CD14-positive monocyte (primary cell): ENCODE data around the gene PDCL3. TPM values are rescaled to one million over a fixed set of nuclear protein-coding genes. Genes with fewer than 3 reads are reported as not detected.

Source experiments
- DNase-seq, 3 donors: peaks; one replicate each; pipeline ENCODE4 v3.0.0-alpha.2; 2011 to 2022
- H2AFZ ChIP-seq: 2 replicates; pipeline ENCODE4 v1.6.0; 2012; ENCODE audit warnings: mild to moderate bottlenecking, low read depth, low read length, inconsistent platforms; ENCODE audit not compliant: insufficient read depth, poor library complexity, severe bottlenecking
- H3K27ac ChIP-seq, 2 donors: 1 replicate in 1 of 2; 2 replicates in 1 of 2; pipeline ENCODE4 v1.5.1; 2012 to 2013; ENCODE audit warnings: low read length in 2 of 2, control low read depth in 1 of 2, inconsistent platforms in 1 of 2, low read depth in 1 of 2, mild to moderate bottlenecking in 1 of 2
- H3K27me3 ChIP-seq, 2 donors: one replicate each; pipeline versions ENCODE4 v1.6.0 to v1.6.1; 2011 to 2013; ENCODE audit warnings: low read length in 2 of 2; ENCODE audit not compliant: control insufficient read depth in 2 of 2, insufficient read depth in 2 of 2
- H3K36me3 ChIP-seq, 2 donors: replicated peaks in 1 of 2; 1 replicate in 1 of 2; 2 replicates in 1 of 2; pipeline versions ENCODE4 v1.5.1 to v1.6.1; 2012 to 2013; ENCODE audit warnings: low read length in 2 of 2, control low read depth in 1 of 2, inconsistent platforms in 1 of 2, mild to moderate bottlenecking in 1 of 2; ENCODE audit not compliant: insufficient read depth in 2 of 2, control insufficient read depth in 1 of 2
- H3K4me1 ChIP-seq, 2 donors: 1 replicate in 1 of 2; 2 replicates in 1 of 2; pipeline versions ENCODE4 v1.5.1 to v1.6.1; 2012 to 2013; ENCODE audit warnings: low read length in 2 of 2, control low read depth in 1 of 2, inconsistent platforms in 1 of 2, mild to moderate bottlenecking in 1 of 2, moderate library complexity in 1 of 2; ENCODE audit not compliant: insufficient read depth in 2 of 2, control insufficient read depth in 1 of 2
- H3K4me2 ChIP-seq: replicated peaks from 2 replicates; pipeline ENCODE3; 2012; ENCODE audit warnings: low read length, moderate library complexity, mild to moderate bottlenecking; ENCODE audit not compliant: poor library complexity, severe bottlenecking; ENCODE audit errors: extremely low read depth
- H3K4me3 ChIP-seq, 3 experiments: fragments of 200-600 bp in 1 of 3; sonication (generic) in 1 of 3; replicated peaks in 1 of 3; 1 replicate in 2 of 3; 2 replicates in 1 of 3; pipeline ENCODE4 v1.5.1; 2011 to 2013; ENCODE audit warnings: low read length in 3 of 3, mild to moderate bottlenecking in 3 of 3, control low read depth in 2 of 3, low read depth in 2 of 3, inconsistent platforms in 1 of 3, moderate library complexity in 1 of 3
- H3K79me2 ChIP-seq: 2 replicates; pipeline ENCODE4 v1.6.0; 2012; ENCODE audit warnings: mild to moderate bottlenecking, control low read depth, inconsistent platforms, low read length, moderate library complexity; ENCODE audit not compliant: insufficient read depth
- H3K9ac ChIP-seq: 2 replicates; pipeline ENCODE4 v1.6.0; 2017; ENCODE audit warnings: low read length, mild to moderate bottlenecking; ENCODE audit not compliant: insufficient read depth, poor library complexity, severe bottlenecking
- H3K9me3 ChIP-seq, 2 donors: replicated peaks in 1 of 2; 1 replicate in 1 of 2; 2 replicates in 1 of 2; pipeline versions ENCODE4 v1.5.1 to v1.6.1; 2012 to 2013; ENCODE audit warnings: low read length in 2 of 2, control low read depth in 1 of 2; ENCODE audit not compliant: control insufficient read depth in 1 of 2, insufficient read depth in 1 of 2
- H4K20me1 ChIP-seq: 2 replicates; pipeline ENCODE4 v1.6.0; 2012; ENCODE audit warnings: mild to moderate bottlenecking, low read length, control low read depth, moderate library complexity; ENCODE audit not compliant: insufficient read depth
- H3K27ac Mint-ChIP-seq, 7 donors: one replicate each; pipeline ENCODE4 v1.8.0; 2020; ENCODE audit warnings: mild to moderate bottlenecking in 7 of 7, mixed read lengths in 7 of 7, moderate library complexity in 6 of 7, inconsistent platforms in 2 of 7
- H3K27me3 Mint-ChIP-seq, 3 donors: one replicate each; pipeline ENCODE4 v1.8.0; 2021 to 2022; ENCODE audit warnings: low read depth in 3 of 3, mild to moderate bottlenecking in 3 of 3, mixed read lengths in 3 of 3, moderate library complexity in 3 of 3, inconsistent platforms in 1 of 3
- H3K36me3 Mint-ChIP-seq, 2 donors: one replicate each; pipeline ENCODE4 v1.8.0; 2020; ENCODE audit warnings: mixed read lengths in 2 of 2, inconsistent platforms in 1 of 2, mild to moderate bottlenecking in 1 of 2
- H3K4me1 Mint-ChIP-seq: one replicate; pipeline ENCODE4 v1.8.0; 2020; ENCODE audit warnings: mild to moderate bottlenecking, mixed read lengths
- H3K4me3 Mint-ChIP-seq, 2 donors: one replicate each; pipeline ENCODE4 v1.8.0; 2020; ENCODE audit warnings: mild to moderate bottlenecking in 2 of 2, mixed read lengths in 2 of 2, moderate library complexity in 1 of 2
- H3K9me3 Mint-ChIP-seq, 7 donors: one replicate each; pipeline ENCODE4 v1.8.0; 2020 to 2022; ENCODE audit warnings: mixed read lengths in 7 of 7, mild to moderate bottlenecking in 6 of 7, moderate library complexity in 6 of 7, inconsistent platforms in 2 of 7
- CTCF ChIP-seq: fragments of 200-600 bp; IDR thresholded peaks from one replicate; pipeline ENCODE4 v1.8.0; 2022; ENCODE audit warnings: antibody characterized with exemption, mild to moderate bottlenecking
- WGBS: methylation state at CpG from one replicate; pipeline ENCODE4 v1.1.5; 2013; ENCODE audit warnings: missing lambda C conversion rate; ENCODE audit not compliant: insufficient coverage; 5-methylcytosine and 5-hydroxymethylcytosine counted together
- intact Hi-C, 2 donors: fragments of 100-400 bp; cut with micrococcal nuclease; formaldehyde crosslinking; loops; one replicate each; pipeline versions ENCODE4 v1.15.0 to v1.15.1; 2023
- polyA plus RNA-seq, 3 donors: library from polyadenylated mRNA; depleted of rRNA in 1 of 3; unstranded in 2 of 3; stranded (reverse) in 1 of 3; fragments of 300-500 nt in 2 of 3; fragments of >200 nt in 1 of 3; fragmentation: Illumina TruSeq in 2 of 3; gene quantifications; 1 replicate in 2 of 3; 2 replicates in 1 of 3; pipeline ENCODE4 v1.2.3, GENCODE V29; 2012 to 2021

Gene PDCL3
- polyA plus RNA-seq, 3 donors, result 15.9 to 28.4 (median 24.8) TPM

DNA sequence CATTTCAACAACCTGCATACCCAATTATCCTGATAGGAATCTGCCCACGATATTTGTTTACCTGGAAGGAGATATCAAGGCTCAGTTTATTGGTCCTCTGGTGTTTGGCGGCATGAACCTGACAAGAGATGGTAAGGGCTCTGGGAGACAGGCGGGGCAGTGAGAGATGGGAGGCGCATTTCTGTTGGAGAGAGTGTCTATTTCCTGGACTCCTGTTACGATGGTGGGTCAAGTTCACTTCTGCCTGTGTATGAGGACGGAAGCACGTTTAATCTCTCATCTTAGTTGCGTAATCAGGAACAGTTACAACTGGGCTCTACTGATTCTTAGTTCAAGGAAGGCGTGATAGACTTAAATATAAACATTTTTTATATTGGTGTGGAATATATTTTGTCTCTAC, 8.9 kb downstream of the PDCL3 start:
- H3K4me3 ChIP-seq, result no peak overlapping the region
- peak; percentile 33 to 65 (median 60) for DNase-seq
- peak overlapping the region; percentile 39 to 59 for H3K27ac ChIP-seq
- no peaks in the 10 kb centered on the region for H3K9me3 ChIP-seq
- intact Hi-C loops, result no loop called here
- H3K4me2 ChIP-seq, result peak overlapping the region; percentile 40
- no peak overlapping the region for H3K9ac ChIP-seq
- H3K27me3 ChIP-seq, result no peaks in the 10 kb centered on the region
- Mint-ChIP-seq H3K27me3 (no peaks in the 10 kb centered on the region), H3K36me3 (peaks cover 70 to 74% of the 10 kb centered on the region in 2 donors), H3K9me3 (no peaks in the 10 kb centered on the region), H3K27ac (peak overlapping the region; percentile 75 to 95 (median 85)), H3K4me3 (peak overlapping the region; percentile 53 to 84), H3K4me1 (peaks cover 7% of the 10 kb centered on the region)
- TF ChIP-seq CTCF, result no peak
- H3K36me3 ChIP-seq, result peaks cover 29 to 85% of the 10 kb centered on the region in 2 donors
- peak overlapping the region; percentile 70 for H2AFZ ChIP-seq
- peaks cover 6 to 12% of the 10 kb centered on the region in 2 donors for H3K4me1 ChIP-seq
- H3K79me2 ChIP-seq, result no peaks in the 10 kb centered on the region
- WGBS, result 20% methylated on average over 5 of the region's 9 CpGs
- H4K20me1 ChIP-seq, result no peaks in the 10 kb centered on the region

DNA sequence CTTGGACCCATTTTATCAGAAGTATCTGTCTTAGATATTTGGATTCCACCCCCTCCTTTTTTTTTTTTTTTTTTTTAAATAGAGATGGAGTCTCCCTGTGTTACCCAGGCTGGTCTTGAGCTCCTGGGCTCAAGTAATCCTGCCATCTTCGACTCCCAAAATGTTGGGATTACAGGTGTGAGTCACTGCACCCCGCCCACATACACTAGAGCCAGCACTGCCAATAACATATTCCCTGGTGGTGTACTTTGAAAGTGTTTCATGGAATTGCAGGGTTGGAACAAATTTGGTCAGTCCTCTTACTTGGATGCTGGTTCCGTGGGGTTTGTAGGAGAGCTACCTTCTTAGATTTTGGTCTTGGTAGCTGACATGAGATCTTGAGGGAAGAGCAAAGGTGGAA, 15.0 kb downstream of the PDCL3 start:
- H3K36me3 Mint-ChIP-seq, result peaks cover 44 to 46% of the 10 kb centered on the region in 2 donors
- no peak overlapping the region for H3K4me2 ChIP-seq
- H3K27ac Mint-ChIP-seq, result no peak overlapping the region
- H3K36me3 ChIP-seq, result peaks cover 10 to 53% of the 10 kb centered on the region in 2 donors
- H3K9ac ChIP-seq, result no peak overlapping the region
- H3K4me1 ChIP-seq, result peaks cover 17 to 20% of the 10 kb centered on the region in 2 donors
- DNase-seq, result no peak
- H4K20me1 ChIP-seq, result no peaks in the 10 kb centered on the region
- peaks cover 0 to 3% (median 0%) of the 10 kb centered on the region in 7 donors for H3K9me3 Mint-ChIP-seq
- no peaks in the 10 kb centered on the region for H3K27me3 Mint-ChIP-seq
- intact Hi-C loops, result no loop called here
- H3K27ac ChIP-seq, result no peak overlapping the region
- H3K4me3 ChIP-seq, result no peak overlapping the region
- H3K9me3 ChIP-seq, result no peaks in the 10 kb centered on the region
- no peak overlapping the region for H3K4me3 Mint-ChIP-seq
- no peak for TF ChIP-seq CTCF
- 100% methylated on average over 1 of the region's 3 CpGs for WGBS
- H3K4me1 Mint-ChIP-seq, result peaks cover 16% of the 10 kb centered on the region
- no peaks in the 10 kb centered on the region for H3K27me3 ChIP-seq
- no peak overlapping the region for H2AFZ ChIP-seq
- no peaks in the 10 kb centered on the region for H3K79me2 ChIP-seq
